NB4 (cell line): ENCODE data around the gene GABBR1.

Source experiments
- DNase-seq: peaks from one replicate; pipeline ENCODE4 v3.0.0; 2010; ENCODE audit warnings: low read depth
- H3K4me3 ChIP-seq: one replicate; pipeline ENCODE4 v1.5.1; 2011; ENCODE audit warnings: mild to moderate bottlenecking, low read depth, low read length, moderate library complexity
- CTCF ChIP-seq: IDR thresholded peaks from one replicate; pipeline ENCODE4 v1.5.1; 2012; ENCODE audit warnings: low read depth, low read length
- MYC ChIP-seq: IDR thresholded peaks from 2 replicates; pipeline ENCODE4 v1.6.1; 2011; ENCODE audit warnings: low read depth, low read length
- POLR2A ChIP-seq: IDR thresholded peaks from 2 replicates; pipeline ENCODE4 v1.6.1; 2011; ENCODE audit warnings: mild to moderate bottlenecking; ENCODE audit not compliant: insufficient read length; ENCODE audit errors: extremely low read depth
- TF ChIP-seq, protein P1 (sequence below): IDR thresholded peaks from 2 replicates; pipeline ENCODE4 v1.6.1; 2011; ENCODE audit warnings: low read depth, low read length

GABBR1 gene

GRCh38 chr6:29537714-29538403 is 95.1 kb downstream of the GABBR1 start:
- TF ChIP-seq MYC (no peak), CTCF (no peak)
- TF ChIP-seq, protein P1, sequence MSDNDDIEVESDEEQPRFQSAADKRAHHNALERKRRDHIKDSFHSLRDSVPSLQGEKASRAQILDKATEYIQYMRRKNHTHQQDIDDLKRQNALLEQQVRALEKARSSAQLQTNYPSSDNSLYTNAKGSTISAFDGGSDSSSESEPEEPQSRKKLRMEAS, result no peak
- no peak overlapping the region for H3K4me3 ChIP-seq
- DNase-seq, result no peak

DNA sequence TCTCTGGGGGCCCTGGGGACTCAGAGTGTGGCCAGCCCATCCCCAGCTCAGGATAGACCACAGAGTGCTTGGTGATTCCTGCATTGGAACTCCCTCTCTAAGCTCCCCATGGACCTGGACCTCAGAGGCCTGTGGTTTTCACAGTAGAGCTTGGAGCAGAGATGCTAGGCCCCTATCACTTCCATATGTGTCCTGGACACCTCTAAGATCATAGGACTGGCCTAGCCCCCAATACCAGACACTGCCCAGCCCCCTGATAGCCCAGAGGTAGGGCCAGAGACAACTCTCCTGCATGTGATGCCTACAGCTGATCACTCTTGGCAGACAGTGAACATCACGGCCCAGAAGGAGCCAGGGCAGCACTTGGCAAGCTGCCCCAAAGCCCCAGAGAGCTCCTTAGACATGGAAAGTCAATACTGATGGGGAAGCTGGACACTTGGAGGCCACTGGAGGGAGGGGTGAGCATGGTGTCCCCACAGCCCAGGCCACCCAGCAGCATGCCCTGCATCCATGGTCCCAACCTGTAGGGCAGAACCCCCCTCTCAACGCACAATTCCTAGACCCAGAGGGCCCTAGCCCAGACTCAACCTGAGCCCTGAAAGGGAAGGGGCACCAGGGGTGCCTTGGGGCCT is 100.5 kb downstream of the GABBR1 start:
- H3K4me3 ChIP-seq, result no peak overlapping the region
- TF ChIP-seq CTCF, result no peak
- TF ChIP-seq MYC, result no peak
- TF ChIP-seq, protein P1, result no peak
- no peak for TF ChIP-seq POLR2A

DNA sequence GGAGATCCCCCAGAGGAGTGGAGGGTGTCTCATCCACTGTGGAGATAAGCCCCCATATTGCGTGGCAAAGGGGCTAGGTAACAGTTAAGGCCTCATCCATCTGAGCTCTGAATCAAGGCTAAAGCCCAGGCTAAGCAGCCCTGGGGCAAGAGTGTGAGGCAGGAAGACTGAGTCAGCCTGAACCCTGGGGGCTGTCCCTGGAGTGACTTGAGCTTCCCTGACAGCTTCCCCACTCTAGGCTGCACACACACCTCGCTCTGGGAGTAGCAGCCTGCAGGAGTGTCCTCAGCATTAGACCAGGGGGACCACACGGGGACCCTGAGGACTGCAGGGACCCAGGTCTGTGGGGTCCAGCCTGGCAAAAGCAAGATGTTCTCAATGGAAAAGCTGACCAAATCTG is 101.3 kb downstream of the GABBR1 start:
- no peak overlapping the region for H3K4me3 ChIP-seq
- TF ChIP-seq POLR2A, result no peak
- TF ChIP-seq CTCF, result no peak
- TF ChIP-seq MYC, result no peak
- TF ChIP-seq, protein P1, result no peak
- DNase-seq, result no peak

More for the DNA sequence above, 100.5 kb downstream of the GABBR1 start:
- no peak for DNase-seq

DNA sequence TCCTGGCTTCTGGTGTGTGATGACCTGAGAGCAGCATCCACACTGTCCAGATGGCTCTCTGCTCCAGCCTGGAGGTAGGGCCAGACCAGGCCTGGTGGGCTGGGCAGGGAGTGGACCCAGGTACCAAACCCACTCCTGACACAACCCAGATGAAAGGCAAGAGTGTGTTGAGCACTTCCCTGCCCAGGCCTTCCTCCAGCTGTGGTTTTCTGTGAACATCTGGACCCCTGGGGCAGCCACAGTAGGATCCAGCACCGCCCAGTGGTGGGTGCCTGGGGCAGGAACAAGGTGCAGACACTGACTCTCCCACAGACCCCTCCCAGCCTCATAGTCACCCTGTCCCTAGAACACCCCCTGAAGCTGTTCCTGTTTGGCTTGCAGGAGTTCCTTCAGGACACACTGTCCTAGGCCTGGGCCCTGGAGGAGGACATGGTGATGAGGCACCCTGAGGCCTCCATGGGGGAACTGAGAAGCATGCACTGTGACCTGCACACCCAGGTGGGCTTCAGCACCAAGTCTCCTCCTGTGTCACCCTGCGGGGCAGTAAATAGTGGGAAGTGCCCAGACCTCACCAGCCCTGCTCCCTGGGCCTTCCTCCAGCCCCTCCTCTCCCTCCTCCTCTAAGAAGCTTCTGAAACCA is 102.2 kb downstream of the GABBR1 start:
- TF ChIP-seq, protein P1, result no peak
- TF ChIP-seq MYC, result no peak
- no peak for TF ChIP-seq CTCF
- no peak for TF ChIP-seq POLR2A
- H3K4me3 ChIP-seq, result no peak overlapping the region
- DNase-seq, result no peak

- DNase-seq, result no peak
- no peak overlapping the region for H3K4me3 ChIP-seq
- TF ChIP-seq MYC (no peak), CTCF (no peak), POLR2A (no peak)
- TF ChIP-seq, protein P1, result no peak
Measured at GRCh38 chr6:29529956-29530355, 103.0 kb downstream of the GABBR1 start.
